Measurements from ENCODE around the gene SYN1. TPM values are rescaled to one million over a fixed set of nuclear protein-coding genes. Genes with fewer than 3 reads are reported as not detected.

The SYN1 gene
- polyA plus RNA-seq, 4 donors, result 4.2 to 8.7 (median 6.1) TPM

- DNase-seq (ENCODE audit: low read depth in 4 of 4, low spot score in 3 of 4), result no peak
Measured at GRCh38 chrX:47634871-47635575, 15.4 kb upstream of the SYN1 start.

DNA sequence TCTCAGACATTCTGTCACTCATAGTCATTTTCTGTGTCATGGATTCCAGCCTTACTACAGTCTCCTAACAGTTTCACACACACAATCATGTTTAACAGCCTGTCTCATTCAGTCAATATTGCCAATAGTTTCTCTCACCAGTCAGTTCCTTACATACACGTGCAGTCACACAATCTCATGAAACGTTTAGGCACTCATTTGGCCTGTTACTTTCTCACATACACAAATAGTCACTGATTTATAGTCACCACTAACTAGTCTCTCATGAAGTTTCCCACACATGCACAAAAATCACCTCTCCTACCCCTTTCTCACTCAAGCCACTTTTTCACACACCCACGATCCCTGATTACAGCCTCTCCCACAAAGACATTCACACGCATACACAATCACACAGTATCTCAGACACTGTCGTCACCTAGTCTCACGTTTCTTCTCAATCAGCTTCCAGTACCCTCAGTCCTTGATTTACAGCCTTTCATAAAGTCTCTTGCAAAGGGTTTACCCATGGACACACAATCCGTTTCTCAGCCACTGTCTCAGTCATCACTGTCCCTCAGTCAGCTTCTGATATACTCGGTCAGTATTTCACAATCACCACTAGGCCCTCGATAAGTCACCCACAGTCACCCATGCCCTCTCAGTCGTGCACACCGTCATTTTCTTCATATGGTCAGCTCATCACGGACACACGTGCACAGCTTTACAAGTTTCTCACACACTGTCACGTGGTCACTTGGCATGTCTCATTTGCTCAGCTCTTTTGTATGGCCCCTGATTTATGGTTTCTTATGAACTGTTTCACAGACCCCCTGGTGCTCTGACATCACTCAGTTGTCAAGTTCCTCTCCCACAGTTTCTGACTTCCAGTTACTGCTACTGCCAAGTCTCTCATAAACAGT, 14.3 kb upstream of the SYN1 start:
- no peak for DNase-seq (ENCODE audit: low read depth in 4 of 4, low spot score in 3 of 4)

GRCh38 chrX:47632666-47633065, 13.0 kb upstream of the SYN1 start:
- no peak for DNase-seq (ENCODE audit: low read depth in 4 of 4, low spot score in 3 of 4)

DNA sequence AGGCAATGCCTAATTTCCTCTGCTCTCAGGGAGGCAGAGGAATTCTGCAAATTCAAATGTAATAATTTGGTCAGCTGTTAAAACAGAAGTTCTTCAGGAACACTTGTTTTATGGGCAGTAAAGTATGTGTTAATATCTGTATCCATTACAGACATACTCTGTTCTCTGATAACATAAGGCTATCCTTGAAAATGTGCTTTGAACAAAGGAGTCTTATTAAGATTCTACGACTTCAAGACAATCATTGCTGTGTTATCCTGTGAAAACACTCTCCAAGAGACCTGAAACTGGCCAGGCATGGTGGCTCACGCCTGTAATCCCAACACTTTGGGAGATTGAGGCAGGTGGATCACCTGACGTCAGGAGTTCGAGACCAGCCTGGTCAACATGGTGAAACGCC, 12.0 kb upstream of the SYN1 start:
- no peak for DNase-seq (ENCODE audit: low read depth in 4 of 4, low spot score in 3 of 4)

DNA sequence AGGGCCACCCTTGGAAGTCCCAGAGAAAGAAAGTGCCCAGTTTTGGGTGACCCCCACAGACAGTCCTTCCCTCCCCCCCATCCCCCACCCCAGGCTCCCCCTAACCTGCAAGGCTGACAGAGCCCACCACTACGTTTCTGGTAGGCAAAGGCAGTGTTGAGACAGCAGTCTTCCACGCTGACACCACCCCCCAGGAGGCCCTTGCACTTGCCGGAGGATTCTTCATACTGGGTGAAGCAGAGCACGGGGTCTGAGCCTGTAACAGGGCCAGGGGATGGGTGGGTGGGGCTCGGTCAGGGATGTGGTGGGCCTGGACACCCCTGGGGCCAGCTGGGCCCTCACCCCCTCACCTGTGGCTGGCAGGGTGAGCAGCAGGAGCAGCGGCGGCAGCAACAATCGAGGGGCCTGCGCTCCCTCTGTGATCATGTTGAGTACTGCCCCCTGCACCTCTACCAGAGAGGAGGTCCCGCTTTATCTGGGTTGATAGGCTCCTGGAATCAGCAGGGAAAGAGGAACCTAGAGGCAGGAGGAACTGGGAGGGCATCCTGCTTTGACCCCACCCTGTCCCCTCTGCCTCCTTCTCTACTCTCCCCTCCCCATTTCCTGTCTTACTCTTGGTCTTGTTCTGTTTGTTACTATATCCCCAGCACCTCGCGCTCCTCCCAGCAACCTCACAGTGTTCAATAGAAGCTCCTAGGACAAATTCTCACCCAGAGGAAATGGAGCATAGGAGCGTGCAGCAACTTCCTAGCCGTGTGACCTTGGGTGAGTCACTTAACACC, 10.0 kb upstream of the SYN1 start, which contains the start of gene CFP:
TSS of gene CFP (minus strand) at position 512 of the 782 bp plus-strand sequence. CDS start at position 426, 86 bp downstream.
- DNase-seq (ENCODE audit: low read depth in 4 of 4, low spot score in 3 of 4), result no peak

GRCh38 chrX:47628982-47629381, 9.3 kb upstream of the SYN1 start:
- DNase-seq (ENCODE audit: low read depth in 4 of 4, low spot score in 3 of 4), result no peak

GRCh38 chrX:47625365-47625764, 5.7 kb upstream of the SYN1 start:
- no peak for DNase-seq (ENCODE audit: low read depth in 4 of 4, low spot score in 3 of 4)

DNA sequence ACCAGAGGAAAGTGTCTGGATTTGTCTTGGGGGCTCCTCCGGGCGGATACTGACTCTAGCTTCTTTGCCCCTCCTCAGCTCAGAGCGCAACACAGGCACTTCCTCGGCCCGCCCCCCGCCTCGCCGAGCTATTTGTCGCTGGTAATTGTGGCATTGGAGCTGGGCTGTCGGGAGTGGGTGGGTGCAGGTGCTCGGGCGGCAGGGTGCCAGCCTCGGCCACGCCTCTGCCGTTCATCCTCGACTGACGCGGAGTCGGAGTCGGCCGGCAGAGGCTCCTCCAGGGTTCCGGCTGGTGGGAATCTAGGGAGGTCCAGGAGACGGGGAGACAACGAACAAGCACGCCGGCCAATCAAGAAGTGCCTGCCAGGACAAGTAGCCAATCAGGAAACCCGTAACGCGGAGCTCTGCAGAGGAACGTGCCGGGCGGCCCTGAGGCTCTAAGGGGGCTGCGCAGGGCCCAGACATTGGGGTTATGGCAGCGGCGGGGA, 3.9 kb upstream of the SYN1 start:
- DNase-seq (ENCODE audit: low read depth in 4 of 4, low spot score in 3 of 4), result peak in 2 of 4 donors; percentile 51 to 53

GRCh38 chrX:47621851-47622250, 2.2 kb upstream of the SYN1 start:
- DNase-seq (ENCODE audit: low read depth in 4 of 4, low spot score in 3 of 4), result no peak

DNA sequence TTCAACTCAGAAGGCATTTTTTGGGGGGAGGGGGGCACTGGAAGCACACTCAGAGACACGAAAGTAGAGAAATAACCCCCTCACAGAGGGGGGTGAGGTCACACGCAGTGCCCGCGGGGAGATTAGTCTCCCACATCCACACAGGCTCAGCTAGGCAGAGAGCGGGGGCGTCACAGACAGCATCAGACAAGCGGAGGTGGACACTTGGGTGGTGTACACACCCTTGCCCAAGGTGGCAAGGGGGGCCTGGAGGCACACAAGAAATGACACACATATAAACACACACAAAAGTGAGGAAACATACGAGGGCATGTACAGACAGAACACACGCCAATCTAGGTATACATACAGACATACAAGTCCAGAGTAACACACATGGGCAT, 637 bp upstream of the SYN1 start:
- no peak for DNase-seq (ENCODE audit: low read depth in 4 of 4, low spot score in 3 of 4)

GRCh38 chrX:47618923-47619485, 653 bp downstream of the SYN1 start:
- DNase-seq (ENCODE audit: low read depth in 4 of 4, low spot score in 3 of 4), result no peak

- no peak for DNase-seq (ENCODE audit: low read depth in 4 of 4, low spot score in 3 of 4)
Measured at GRCh38 chrX:47614618-47615017, 5.0 kb downstream of the SYN1 start.

DNA sequence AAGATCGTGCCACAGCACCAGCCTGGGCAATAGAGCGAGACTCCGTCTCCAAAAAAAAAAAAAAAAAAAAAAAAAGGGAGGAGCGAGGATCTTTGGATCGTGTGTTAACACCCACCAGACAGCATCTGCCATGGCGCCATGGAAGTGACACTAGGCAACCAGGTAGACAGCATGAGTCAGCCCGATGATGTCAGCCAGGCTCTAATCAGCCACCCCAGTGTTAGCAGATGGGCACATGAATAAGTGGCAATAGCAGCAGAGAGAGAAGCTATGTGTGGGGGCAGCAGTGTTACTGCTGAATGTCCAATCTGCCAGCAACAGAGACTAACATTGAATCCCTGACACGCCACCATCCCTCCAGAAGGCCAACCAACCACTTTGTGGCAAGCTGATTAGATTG, 6.6 kb downstream of the SYN1 start:
- no peak for DNase-seq (ENCODE audit: low read depth in 4 of 4, low spot score in 3 of 4)

DNA sequence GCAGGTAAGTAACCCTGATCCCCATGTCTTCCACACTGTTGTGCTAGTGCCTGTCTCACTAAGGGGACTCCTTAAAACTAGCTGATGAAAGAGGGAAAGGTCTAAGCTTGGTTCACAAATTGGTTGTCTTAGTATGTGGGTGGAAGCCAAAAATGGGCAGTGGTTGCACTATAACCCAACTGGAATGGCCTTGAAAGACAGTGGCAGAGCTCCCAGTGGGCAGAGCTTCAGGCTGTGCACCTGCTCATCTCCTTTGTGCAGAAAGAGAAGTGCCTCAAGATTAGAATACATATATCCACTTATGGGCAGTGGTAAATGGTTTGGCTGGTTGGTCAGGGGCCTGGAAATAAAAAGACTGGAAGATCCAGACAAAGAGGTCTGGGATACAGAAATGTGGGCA, 7.2 kb downstream of the SYN1 start:
- DNase-seq (ENCODE audit: low read depth in 4 of 4, low spot score in 3 of 4), result no peak

DNA sequence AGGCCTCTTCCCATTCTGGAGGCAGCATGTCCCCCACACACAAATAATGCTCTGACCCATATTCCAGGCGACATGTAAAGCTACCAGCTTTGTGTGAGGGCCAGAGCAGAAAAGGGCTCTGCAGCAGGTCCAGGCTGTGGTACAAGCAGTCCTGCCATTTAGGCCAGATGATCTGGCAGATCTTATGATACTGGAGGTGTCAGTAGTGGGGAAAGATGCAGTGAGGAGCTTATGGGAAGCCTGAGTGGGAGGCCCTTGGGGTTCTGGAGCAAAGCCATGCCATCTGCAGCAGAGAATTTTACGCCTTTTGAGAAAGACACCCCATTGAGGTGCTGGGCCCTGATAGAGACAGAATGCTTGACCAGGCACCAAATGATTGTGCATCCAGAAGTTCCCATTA, 7.7 kb downstream of the SYN1 start:
- no peak for DNase-seq (ENCODE audit: low read depth in 4 of 4, low spot score in 3 of 4)

DNA sequence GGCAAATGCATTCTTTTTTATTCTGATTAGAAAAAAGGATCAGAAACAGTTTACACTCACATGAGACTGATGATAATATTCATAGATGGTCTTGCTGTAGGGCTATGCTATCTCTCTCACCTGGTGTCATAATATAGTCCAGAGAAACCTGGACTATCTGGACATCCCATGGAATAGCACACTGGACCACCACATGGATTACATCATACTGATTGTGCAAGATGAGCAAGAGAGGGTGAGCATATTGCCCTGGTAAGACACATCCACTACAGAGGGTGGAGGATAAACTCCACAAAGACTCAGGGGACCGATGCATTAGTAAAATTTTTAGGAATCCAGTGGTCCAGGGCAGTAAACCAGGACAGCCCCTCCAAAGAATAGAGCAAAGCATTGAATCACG, 8.2 kb downstream of the SYN1 start:
- no peak for DNase-seq (ENCODE audit: low read depth in 4 of 4, low spot score in 3 of 4)

DNA sequence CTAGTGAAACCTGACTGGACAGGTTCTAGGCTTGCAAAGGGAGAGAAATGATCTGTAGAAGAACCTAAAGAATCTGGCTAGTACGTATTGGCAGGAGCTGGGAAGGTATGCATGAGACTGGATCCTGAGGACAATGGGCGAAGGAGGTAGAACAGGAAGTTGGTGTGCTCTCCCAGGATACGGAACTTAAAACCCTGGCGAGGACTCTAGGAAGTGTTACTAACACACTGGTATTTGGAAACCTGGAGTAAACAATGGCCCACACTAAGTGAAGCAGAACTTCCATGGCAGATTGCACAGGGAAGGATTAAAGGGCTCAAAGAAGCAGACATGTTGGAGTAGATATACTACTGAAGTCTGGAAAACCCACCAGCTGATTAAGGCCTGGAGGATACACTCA, 9.1 kb downstream of the SYN1 start:
- DNase-seq (ENCODE audit: low read depth in 4 of 4, low spot score in 3 of 4), result no peak

GRCh38 chrX:47608130-47608810, 11.4 kb downstream of the SYN1 start:
- no peak for DNase-seq (ENCODE audit: low read depth in 4 of 4, low spot score in 3 of 4)

DNA sequence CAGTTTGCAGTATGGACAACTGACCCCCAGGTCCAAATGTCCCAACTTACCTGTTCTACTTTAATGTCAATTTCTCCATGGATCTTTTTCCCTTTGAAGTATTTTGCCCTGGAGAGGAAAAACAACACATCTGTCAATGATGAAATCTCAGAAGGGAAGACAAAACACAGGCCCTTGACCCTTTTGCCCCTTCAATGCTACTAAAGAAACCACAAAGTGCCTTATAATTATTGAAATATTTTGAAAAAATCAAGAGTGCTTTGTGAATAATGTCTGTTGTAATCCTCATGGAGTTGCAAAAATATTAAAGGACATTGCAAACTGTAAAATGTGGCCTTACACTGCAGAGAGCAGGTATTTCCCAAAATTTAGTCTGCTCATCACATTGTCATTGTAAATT, 12.6 kb downstream of the SYN1 start:
- no peak for DNase-seq (ENCODE audit: low read depth in 4 of 4, low spot score in 3 of 4)

GRCh38 chrX:47605024-47605423, 14.6 kb downstream of the SYN1 start:
- no peak for DNase-seq (ENCODE audit: low read depth in 4 of 4, low spot score in 3 of 4)
